NCI-H128 (cell line): Measurements from ENCODE around the gene HNRNPM.
"Not testable (repeated sequence)": the region's sequence is repeated elsewhere in the genome, so short reads cannot be mapped to it uniquely, and the experiment has no call there.

Experiments
- DNase-seq: peaks from one replicate; lab custom pipeline; 2025; ENCODE audit not compliant: unreplicated experiment; lab: John Stamatoyannopoulos, UW

HNRNPM gene

DNA sequence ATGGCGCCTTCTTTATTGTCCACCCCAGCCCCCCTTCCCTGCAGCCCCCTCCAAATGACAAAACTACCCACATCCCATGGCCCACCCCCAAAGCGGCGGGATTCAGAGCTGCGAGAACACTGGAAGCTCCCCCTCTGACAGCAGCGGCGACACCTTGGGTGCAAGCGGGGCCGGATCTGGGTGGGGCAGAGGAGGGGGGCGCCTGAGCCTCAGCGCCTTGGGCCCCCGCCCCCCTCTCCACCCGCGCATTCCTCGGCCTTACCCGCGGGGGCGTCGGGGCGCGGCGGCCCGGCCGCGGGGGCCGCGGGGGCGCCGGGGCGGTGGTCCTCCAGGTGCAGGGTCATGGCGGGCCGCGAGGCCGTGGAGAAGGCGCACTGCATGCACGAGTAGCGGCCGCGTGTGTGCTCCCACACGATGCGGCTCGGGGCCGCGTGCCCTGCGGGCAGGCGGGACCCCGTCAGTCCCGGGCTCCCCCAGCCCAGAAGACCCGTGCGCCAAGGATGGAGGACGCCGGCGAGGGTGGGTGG is 65.9 kb downstream of the HNRNPM start:
- no peak for DNase-seq

GRCh38 chr19:8511573-8512101 is 66.9 kb downstream of the HNRNPM start:
- no peak for DNase-seq

DNA sequence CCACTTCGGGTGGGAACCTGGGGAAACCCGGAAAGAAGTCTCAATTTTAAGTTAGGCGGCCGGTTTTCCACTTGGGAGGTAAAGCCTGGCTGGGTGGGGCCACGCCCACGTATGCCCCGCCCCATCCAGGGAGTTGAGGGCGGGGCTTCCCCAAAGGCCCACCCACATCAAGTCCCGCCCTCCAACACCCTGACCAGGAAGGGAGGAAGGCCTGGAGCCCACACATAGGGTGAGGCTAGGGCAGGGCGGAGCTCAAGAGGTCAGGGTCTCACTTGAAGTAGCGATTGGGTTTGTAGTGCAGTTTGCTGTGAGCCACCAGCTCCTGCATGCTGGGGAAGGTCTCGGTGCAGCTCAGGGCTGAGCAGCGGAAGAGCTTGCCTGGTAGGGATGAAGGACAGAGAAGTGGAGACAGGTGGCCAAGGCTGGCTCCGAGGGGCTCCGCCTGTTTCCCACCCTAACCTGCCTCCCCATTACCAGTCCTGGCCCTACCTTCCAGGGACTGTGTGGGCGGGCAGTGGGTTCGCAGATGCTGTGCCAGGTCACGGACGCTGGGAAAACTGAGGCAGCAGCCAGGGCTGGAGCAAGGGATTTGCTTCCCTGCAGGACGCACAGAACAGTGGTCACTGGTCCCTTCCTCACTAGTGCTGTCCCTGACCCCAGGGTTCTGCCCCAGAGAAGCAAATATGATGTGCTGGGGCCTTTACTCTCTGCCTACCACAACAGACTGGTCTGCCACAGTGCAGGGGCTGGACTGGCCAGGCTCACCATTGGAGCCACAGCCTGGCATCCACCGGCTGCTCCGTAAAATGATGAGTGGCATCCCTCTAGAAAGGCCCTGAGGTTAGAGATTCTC is 67.6 kb downstream of the HNRNPM start:
- DNase-seq: no peak

- no peak for DNase-seq
These were observed 68.4 kb downstream of the HNRNPM start for GRCh38 chr19:8513036-8513686.

DNA sequence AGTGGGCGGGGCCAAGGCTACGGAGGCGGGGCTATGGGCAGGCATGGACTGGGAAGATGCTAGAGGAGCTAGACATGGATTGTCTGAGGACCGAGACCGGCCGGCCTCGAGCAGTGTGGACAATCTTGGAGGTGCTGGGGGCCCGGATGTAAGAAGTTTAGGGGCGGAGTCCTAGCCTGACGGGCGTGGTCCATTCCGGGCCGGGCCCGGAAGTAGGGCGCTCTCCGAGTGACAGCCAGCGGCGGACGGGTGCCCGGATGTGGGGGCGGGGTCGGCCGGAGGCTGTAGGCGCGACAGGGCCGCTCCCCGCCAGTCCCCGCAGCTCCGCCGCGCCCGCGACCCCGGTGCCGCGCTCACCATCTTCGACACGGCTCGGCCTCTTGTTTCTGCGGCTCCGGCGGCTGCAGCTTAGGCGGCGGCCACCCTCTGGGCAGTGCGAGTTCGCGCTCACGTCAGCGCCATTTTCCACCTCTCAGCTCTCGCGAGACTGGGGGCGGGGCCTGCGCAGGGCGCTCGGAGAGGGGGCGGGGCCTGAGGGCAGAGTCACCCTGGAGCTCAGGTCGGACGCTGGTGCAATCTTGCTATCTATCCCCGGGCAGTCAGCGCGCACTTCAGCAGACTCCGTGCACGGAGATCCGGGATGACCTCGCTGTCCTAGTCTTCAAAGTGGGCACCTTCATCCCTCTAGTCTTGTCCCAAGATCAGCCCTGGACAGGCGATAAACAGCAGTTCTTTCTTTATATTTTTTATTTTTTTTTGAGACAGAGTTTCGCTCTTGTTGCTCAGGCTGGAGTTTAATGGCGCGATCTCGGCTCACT is 69.1 kb downstream of the HNRNPM start, which contains the start of gene ZNF414:
TSS of gene ZNF414 (minus strand) at position 481 of the 818 bp plus-strand sequence. CDS start at position 360, 121 bp downstream.
- DNase-seq: peak; percentile 86

DNA sequence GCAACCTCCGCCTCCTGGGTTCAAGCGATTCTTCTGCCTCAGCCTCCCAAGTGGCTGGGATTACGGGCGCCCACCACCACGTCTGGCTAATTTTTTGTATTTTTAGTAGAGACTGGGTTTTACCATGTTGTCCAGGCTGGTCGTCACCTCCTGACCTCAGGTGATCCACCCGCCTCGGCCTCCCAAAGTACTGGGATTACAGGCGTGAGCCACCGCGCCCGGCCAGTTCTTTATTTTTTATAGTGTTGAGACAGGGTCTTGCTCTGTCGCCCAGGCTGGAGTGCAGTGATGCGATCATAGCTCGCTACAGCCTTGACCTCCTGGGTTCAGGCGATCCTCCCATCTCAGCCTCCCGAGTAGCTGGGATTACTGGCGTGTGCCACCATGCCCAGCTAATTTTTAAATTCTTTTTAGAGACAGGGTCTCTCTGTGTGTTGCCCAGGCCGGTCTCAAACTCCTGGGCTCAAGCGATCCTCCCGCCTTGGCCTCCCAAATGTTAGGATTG is 69.8 kb downstream of the HNRNPM start:
- not testable (repeated sequence) for DNase-seq

DNA sequence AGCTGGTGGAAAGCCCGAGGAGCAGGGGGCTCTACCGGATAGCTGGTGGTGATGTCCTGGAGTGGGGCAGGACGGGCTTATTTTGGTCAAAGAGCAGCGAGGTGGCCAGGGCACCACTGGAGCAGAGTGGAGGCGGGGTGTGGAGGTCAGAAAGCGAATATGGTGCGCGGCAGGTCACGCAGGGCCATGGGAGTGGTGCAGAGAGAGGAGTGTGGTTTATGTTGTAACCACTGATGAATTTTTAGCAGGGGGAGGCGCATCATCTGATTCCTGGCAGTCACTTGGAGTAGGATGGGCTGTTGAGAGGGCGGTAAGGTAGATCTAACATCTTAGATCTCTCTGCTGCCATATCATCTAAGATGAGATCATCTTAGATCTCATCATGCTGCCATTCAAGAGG is 70.5 kb downstream of the HNRNPM start:
- DNase-seq: no peak

DNA sequence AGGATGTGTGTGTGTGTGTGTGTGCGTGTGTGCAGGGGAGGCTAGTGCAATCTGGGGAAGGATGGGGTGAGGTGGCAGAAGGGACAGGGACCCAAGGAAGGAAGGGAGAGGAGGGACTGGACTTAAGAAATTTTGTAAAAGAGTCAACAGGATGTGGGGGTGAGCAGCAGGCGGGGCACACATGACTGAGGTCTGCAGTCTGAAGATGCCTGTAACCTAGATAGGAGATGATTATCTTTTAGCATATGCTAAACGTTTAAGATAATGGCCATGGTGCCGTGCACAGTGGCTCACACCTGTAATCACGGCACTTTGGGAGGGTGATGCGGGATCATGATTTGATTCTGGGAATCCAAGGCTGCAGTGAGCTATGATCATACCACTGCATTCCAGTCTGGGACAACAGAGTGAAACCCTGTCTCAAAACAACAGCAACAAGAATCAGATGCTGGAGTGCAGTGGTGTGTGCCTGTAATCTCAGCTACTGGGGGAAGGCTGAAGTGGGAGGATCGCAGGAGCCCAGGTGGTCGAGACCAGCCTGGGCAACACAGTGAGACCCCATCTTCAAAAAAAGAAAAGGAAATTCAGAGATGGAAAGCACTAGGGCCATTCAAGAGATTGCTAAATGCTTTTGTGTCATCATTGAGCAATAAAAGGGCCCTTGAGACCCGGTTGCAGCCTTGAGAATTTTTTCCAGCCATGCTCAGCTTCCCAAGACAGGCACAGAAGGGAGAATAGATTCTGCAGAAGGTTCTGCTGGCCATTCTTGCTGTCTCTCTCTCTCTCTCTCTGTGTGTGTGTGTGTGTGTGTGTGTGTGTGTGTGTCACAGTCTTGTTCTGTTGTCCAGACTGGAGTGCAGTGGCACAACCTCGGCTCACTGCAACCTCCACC is 73.0 kb downstream of the HNRNPM start:
- no peak for DNase-seq

DNA sequence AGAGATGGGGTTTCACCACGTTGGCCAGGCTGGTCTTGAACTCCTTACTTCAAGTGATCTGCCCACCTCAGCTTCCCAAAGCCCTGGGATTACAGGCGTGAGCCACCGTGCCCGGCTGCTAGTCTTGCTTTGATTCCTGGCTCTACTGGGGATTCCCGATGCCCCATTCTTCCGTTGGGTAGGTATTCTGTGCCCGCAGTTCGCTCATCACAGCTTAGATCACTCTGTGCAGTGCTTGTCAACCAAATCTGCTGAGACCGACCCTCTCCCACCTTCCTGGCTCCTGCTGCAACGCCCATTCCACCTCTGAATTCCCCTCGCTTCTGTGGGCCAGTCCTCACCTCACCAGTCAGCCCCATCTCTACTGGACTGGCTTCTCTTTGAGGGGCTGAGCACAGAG is 73.8 kb downstream of the HNRNPM start:
- no peak for DNase-seq

- DNase-seq: no peak
These were observed 74.6 kb downstream of the HNRNPM start for GRCh38 chr19:8519388-8519787.

DNA sequence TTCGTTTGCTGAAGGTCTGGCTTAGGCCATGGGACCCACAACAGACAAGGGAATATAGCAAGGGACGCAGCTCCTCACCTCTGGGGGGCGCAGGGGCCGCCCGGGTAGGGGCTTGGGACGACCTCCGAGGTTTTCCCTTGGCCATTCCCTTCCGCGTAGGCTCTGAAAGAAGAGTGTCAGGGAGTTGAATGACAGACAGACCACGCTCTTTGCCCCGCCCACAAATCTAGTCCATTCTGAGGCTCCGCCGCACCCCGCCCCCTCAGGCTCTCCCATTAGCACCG is 80.6 kb downstream of the HNRNPM start:
- no peak for DNase-seq

GRCh38 chr19:8526345-8527091 is 81.7 kb downstream of the HNRNPM start:
- DNase-seq: no peak

DNA sequence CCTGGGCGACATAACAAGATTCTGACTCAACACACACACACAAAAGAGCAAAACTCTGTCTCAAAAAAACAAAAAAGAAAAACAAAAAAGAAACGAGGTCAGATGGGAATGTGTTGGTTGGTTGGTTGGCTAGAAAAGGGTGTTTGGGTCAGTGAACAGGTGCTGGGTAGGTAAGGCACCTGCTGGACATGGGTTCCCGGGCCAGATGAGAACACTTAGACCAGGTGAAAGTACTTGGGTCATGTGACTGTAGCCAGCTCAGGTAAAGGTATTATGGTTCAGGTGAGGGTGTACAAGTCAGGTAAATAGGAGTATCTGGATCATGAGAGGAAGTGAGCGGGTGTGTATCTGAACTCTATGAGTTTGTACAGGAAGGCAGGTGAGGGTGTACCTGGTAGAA is 83.7 kb downstream of the HNRNPM start:
- DNase-seq: no peak

DNA sequence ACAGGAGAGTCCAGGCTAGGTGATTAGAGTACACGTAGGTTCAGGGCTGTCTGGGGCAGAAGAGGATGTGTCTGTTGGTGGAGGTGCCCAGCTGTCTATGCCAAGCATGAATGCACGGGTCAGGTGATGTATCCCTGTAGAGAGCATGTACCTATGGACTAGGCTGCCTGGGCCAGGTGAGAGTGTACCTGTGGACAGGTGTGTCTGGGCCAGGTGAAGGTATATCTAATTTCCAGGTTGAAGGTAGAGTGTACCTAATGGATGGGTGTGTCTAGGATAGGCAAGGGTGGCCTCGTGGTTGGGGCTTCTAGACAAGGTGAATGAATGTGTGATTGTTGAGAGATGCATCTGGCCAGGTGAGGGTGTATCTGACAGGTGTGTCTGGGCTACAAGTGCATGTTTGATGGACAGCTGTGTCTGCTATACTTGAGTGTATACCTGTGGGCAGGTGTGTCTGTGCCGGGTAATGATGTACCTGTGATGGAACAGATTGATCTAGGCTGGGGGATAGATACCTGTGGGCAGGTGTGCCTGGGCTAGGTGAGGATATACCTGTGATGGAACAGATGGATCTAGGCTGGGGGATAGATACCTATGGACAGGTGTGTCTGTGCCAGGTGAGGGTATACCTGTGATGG is 84.7 kb downstream of the HNRNPM start:
- DNase-seq: no peak

- no peak for DNase-seq
These were observed 85.4 kb downstream of the HNRNPM start for GRCh38 chr19:8530061-8530679.

DNA sequence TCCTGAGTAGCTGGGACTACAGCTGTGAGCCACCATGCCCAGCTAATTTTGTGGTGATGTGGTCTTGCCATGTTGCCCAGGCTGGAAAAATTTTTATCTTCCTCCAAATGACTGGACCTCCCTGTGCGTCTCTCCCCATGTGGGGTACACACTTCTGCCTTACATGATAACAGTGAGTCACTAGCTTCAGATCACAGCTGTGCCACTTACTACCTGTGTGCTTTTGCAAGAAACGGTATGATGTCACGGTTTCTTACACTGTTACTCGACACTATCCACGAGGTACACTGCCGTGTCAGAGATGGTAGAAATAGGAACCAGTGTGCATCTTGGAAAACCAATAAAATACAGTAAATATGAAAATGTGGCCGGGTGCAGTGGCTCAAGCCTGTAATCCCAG is 86.7 kb downstream of the HNRNPM start:
- DNase-seq: no peak

DNA sequence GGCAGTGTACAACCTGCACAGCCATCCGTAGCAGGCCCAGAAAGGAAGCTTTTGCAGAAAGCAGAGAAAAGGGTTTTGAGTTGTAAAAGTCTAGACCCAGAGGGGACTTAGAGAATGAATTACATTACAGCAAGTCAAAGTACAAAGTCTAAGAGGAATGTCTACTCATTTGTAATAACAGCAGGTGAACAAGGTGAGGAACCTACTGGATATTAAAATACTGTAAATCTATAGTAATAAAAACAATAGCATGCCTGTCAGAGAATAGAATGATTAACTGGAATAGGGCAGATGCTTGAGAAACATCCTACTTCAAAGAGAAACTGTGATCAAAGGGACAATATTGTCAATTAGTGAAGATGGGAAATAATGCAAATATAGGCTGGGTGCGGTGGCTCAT is 87.5 kb downstream of the HNRNPM start:
- no peak for DNase-seq

- no peak for DNase-seq
These were observed 91.5 kb downstream of the HNRNPM start for GRCh38 chr19:8536282-8536681.
